CD8-positive, alpha-beta memory T cell (primary cell): ENCODE measurements around the gene FRK. TPM values are rescaled to one million over a fixed set of nuclear protein-coding genes. Genes with fewer than 3 reads are reported as not detected.

Experiments
- CTCF ChIA-PET: fragments of 350-600 bp; sonication (Branson Sonifier 250); formaldehyde crosslinking; loops from one replicate; lab custom pipeline; 2021; ENCODE audit warnings: antibody characterized with exemption; lab: Charles Lee
- POLR2A ChIA-PET: fragments of 350-600 bp; sonication (Branson Sonifier 250); formaldehyde crosslinking; loops from one replicate; lab custom pipeline; 2021; ENCODE audit warnings: antibody characterized with exemption; lab: Charles Lee
- DNase-seq, 5 donors: peaks; one replicate each; pipeline versions ENCODE4 v3.0.0 to v3.0.0-alpha.2; 2020 to 2022; ENCODE audit warnings: mixed read lengths in 1 of 5
- H3K27ac ChIP-seq: one replicate; pipeline ENCODE4 v1.7.0; 2013; ENCODE audit warnings: low read depth, mild to moderate bottlenecking, low read length, moderate library complexity
- H3K27me3 ChIP-seq: 2 replicates; pipeline ENCODE4 v1.7.0; 2013; ENCODE audit warnings: low read length, mild to moderate bottlenecking; ENCODE audit not compliant: insufficient read depth, poor library complexity, severe bottlenecking
- H3K36me3 ChIP-seq: 2 replicates; pipeline ENCODE4 v1.7.0; 2013; ENCODE audit warnings: mild to moderate bottlenecking, low read length, moderate library complexity; ENCODE audit not compliant: insufficient read depth
- H3K4me1 ChIP-seq: 2 replicates; pipeline ENCODE4 v1.7.0; 2013; ENCODE audit warnings: mild to moderate bottlenecking, low read length, moderate library complexity; ENCODE audit not compliant: insufficient read depth
- H3K4me3 ChIP-seq: 2 replicates; pipeline ENCODE4 v1.7.0; 2013; ENCODE audit warnings: mild to moderate bottlenecking, low read length
- H3K9me3 ChIP-seq: 2 replicates; pipeline ENCODE4 v1.7.0; 2013; ENCODE audit warnings: mild to moderate bottlenecking, low read length
- H3K27ac Mint-ChIP-seq, 8 donors: one replicate each; pipeline ENCODE4 v1.8.0; 2020 to 2021; ENCODE audit warnings: mixed read lengths in 8 of 8, mild to moderate bottlenecking in 6 of 8, inconsistent platforms in 3 of 8, moderate library complexity in 3 of 8
- H3K27me3 Mint-ChIP-seq, 2 donors: one replicate each; pipeline ENCODE4 v1.8.0; 2020 to 2021; ENCODE audit warnings: mixed read lengths in 2 of 2, mild to moderate bottlenecking in 1 of 2, moderate library complexity in 1 of 2
- H3K36me3 Mint-ChIP-seq, 3 donors: one replicate each; pipeline ENCODE4 v1.8.0; 2020 to 2021; ENCODE audit warnings: mixed read lengths in 3 of 3, inconsistent platforms in 1 of 3, mild to moderate bottlenecking in 1 of 3
- H3K4me1 Mint-ChIP-seq, 3 donors: one replicate each; pipeline ENCODE4 v1.8.0; 2020 to 2021; ENCODE audit warnings: mixed read lengths in 3 of 3, inconsistent platforms in 1 of 3, mild to moderate bottlenecking in 1 of 3
- H3K4me3 Mint-ChIP-seq, 7 donors: one replicate each; pipeline ENCODE4 v1.8.0; 2020 to 2021; ENCODE audit warnings: mixed read lengths in 7 of 7, mild to moderate bottlenecking in 6 of 7, moderate library complexity in 4 of 7, inconsistent platforms in 2 of 7
- H3K9me3 Mint-ChIP-seq, 5 donors: one replicate each; pipeline ENCODE4 v1.8.0; 2020 to 2022; ENCODE audit warnings: mixed read lengths in 5 of 5, mild to moderate bottlenecking in 3 of 5, moderate library complexity in 2 of 5, inconsistent platforms in 1 of 5
- polyA plus RNA-seq: library from polyadenylated mRNA; unstranded; fragments of 300-500 nt; fragmentation: Illumina TruSeq; gene quantifications from one replicate; pipeline ENCODE4 v1.2.3, GENCODE V29; 2021
- total RNA-seq, 2 experiments: library from RNA; stranded (reverse); gene quantifications; one replicate each; pipeline ENCODE4 v1.2.3, GENCODE V29; 2021

The FRK gene
- total and polyA plus RNA-seq, 3 experiments from 2014 or later, result 0.04 to 0.07 TPM; not detected in 1

GRCh38 chr6:116072368-116072767, 11.7 kb upstream of the FRK start:
- H3K27me3 ChIP-seq, result no peaks in the 10 kb centered on the region
- no peak for DNase-seq
- H3K27ac ChIP-seq, result no peak overlapping the region
- H3K4me1 ChIP-seq, result no peaks in the 10 kb centered on the region
- Mint-ChIP-seq H3K36me3 (no peaks in the 10 kb centered on the region), H3K27me3 (peaks cover 0 to 4% of the 10 kb centered on the region in 2 donors), H3K4me3 (no peak overlapping the region), H3K27ac (no peak overlapping the region), H3K9me3 (no peaks in the 10 kb centered on the region), H3K4me1 (no peaks in the 10 kb centered on the region)
- no peaks in the 10 kb centered on the region for H3K36me3 ChIP-seq
- no peaks in the 10 kb centered on the region for H3K9me3 ChIP-seq
- ChIA-PET POLR2A (no interaction called here), CTCF (no interaction called here)
- H3K4me3 ChIP-seq, result no peak overlapping the region

- no peak overlapping the region for H3K4me3 Mint-ChIP-seq
- POLR2A ChIA-PET, result no interaction called here
- H3K36me3 ChIP-seq, result no peaks in the 10 kb centered on the region
- H3K9me3 ChIP-seq, result no peaks in the 10 kb centered on the region
- DNase-seq, result no peak
- no peaks in the 10 kb centered on the region for H3K36me3 Mint-ChIP-seq
- H3K9me3 Mint-ChIP-seq, result no peaks in the 10 kb centered on the region
- H3K4me1 Mint-ChIP-seq, result no peaks in the 10 kb centered on the region
- no peak overlapping the region for H3K27ac ChIP-seq
- CTCF ChIA-PET, result no interaction called here
- H3K27me3 ChIP-seq, result no peaks in the 10 kb centered on the region
- no peaks in the 10 kb centered on the region for H3K4me1 ChIP-seq
- H3K4me3 ChIP-seq, result no peak overlapping the region
- H3K27ac Mint-ChIP-seq, result no peak overlapping the region
- peaks cover 0 to 12% of the 10 kb centered on the region in 2 donors for H3K27me3 Mint-ChIP-seq
Observed at GRCh38 chr6:116070616-116071389, 10.1 kb upstream of the FRK start.

GRCh38 chr6:116070101-116070500, 9.4 kb upstream of the FRK start:
- POLR2A ChIA-PET, result no interaction called here
- DNase-seq, result no peak
- no peak overlapping the region for H3K4me3 Mint-ChIP-seq
- H3K4me3 ChIP-seq, result no peak overlapping the region
- no peaks in the 10 kb centered on the region for H3K36me3 ChIP-seq
- no peak overlapping the region for H3K27ac ChIP-seq
- no peaks in the 10 kb centered on the region for H3K4me1 Mint-ChIP-seq
- CTCF ChIA-PET, result no interaction called here
- no peaks in the 10 kb centered on the region for H3K9me3 ChIP-seq
- no peaks in the 10 kb centered on the region for H3K36me3 Mint-ChIP-seq
- peaks cover 0 to 12% of the 10 kb centered on the region in 2 donors for H3K27me3 Mint-ChIP-seq
- H3K4me1 ChIP-seq, result no peaks in the 10 kb centered on the region
- no peak overlapping the region for H3K27ac Mint-ChIP-seq
- H3K27me3 ChIP-seq, result no peaks in the 10 kb centered on the region
- no peaks in the 10 kb centered on the region for H3K9me3 Mint-ChIP-seq

DNA sequence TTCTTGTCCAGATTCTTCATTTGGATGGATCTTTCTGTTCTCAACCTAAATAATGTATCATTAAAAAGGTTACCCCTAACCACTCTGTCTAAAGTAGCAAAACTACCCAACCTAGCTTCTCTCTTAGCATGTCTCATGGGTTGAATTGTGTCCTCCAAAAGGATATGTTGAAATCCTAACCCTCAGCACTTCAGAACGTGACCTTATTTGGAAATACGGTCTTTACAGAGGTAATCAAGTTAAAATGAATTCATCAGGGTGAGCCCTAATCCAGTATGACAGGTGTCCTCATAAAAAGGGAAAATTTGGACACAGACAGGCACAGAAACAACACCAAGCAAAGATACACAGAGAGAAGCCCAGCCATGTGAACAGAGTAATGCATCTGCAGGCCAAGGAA, 6.1 kb upstream of the FRK start:
- no peaks in the 10 kb centered on the region for H3K4me1 Mint-ChIP-seq
- ChIA-PET POLR2A (no interaction called here), CTCF (no interaction called here)
- no peaks in the 10 kb centered on the region for H3K27me3 ChIP-seq
- peaks cover 4 to 12% of the 10 kb centered on the region in 2 donors for H3K27me3 Mint-ChIP-seq
- no peak for DNase-seq
- H3K27ac Mint-ChIP-seq, result peak overlapping the region in 1 of 8 donors; percentile 1
- H3K4me3 Mint-ChIP-seq, result no peak overlapping the region
- no peaks in the 10 kb centered on the region for H3K9me3 Mint-ChIP-seq
- no peak overlapping the region for H3K27ac ChIP-seq
- H3K36me3 ChIP-seq, result no peaks in the 10 kb centered on the region
- H3K36me3 Mint-ChIP-seq, result no peaks in the 10 kb centered on the region
- no peak overlapping the region for H3K4me3 ChIP-seq
- no peaks in the 10 kb centered on the region for H3K9me3 ChIP-seq
- no peaks in the 10 kb centered on the region for H3K4me1 ChIP-seq

DNA sequence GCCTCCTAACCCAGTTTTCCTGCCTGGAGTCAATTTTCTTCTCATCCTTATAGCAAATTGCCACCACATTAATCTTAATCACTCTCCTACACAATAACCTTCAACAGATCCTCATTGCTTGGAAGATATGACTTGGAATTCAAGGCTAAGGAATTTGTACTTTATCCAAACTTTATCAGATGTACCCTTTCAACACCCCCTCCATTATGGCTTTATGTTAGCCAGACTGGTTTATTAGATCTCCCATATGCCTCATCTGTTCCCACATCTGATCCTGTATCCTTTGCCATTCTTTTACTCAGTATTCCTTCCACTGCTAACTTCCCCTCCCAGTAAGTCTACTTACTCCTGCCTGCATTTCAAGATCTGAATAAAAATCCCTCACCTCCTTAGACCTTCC, 4.0 kb upstream of the FRK start:
- ChIA-PET POLR2A (no interaction called here), CTCF (no interaction called here)
- H3K9me3 Mint-ChIP-seq, result no peaks in the 10 kb centered on the region
- Histone ChIP-seq H3K4me3 (no peak overlapping the region), H3K27me3 (no peaks in the 10 kb centered on the region), H3K27ac (no peak overlapping the region), H3K9me3 (no peaks in the 10 kb centered on the region), H3K36me3 (no peaks in the 10 kb centered on the region), H3K4me1 (no peaks in the 10 kb centered on the region)
- no peaks in the 10 kb centered on the region for H3K4me1 Mint-ChIP-seq
- DNase-seq, result no peak
- no peak overlapping the region for H3K4me3 Mint-ChIP-seq
- peaks cover 6 to 15% of the 10 kb centered on the region in 2 donors for H3K27me3 Mint-ChIP-seq
- H3K27ac Mint-ChIP-seq, result no peak overlapping the region
- H3K36me3 Mint-ChIP-seq, result no peaks in the 10 kb centered on the region

GRCh38 chr6:116062496-116062895, 1.8 kb upstream of the FRK start:
- H3K4me1 ChIP-seq, result no peaks in the 10 kb centered on the region
- H3K27ac ChIP-seq, result no peak overlapping the region
- ChIA-PET CTCF (interaction anchor here (0.7 kb wide), 1 partner anchor 34 kb away, joined by 5 read pairs; no protein-coding TSS in a partner anchor), POLR2A (no interaction called here)
- H3K27me3 ChIP-seq, result no peaks in the 10 kb centered on the region
- Mint-ChIP-seq H3K4me1 (no peaks in the 10 kb centered on the region), H3K4me3 (no peak overlapping the region), H3K36me3 (no peaks in the 10 kb centered on the region), H3K27me3 (peaks cover 6 to 20% of the 10 kb centered on the region in 2 donors), H3K27ac (no peak overlapping the region), H3K9me3 (no peaks in the 10 kb centered on the region)
- H3K4me3 ChIP-seq, result no peak overlapping the region
- no peaks in the 10 kb centered on the region for H3K9me3 ChIP-seq
- DNase-seq, result no peak
- H3K36me3 ChIP-seq, result no peaks in the 10 kb centered on the region

GRCh38 chr6:116059713-116060571, 749 bp downstream of the FRK start:
- Histone ChIP-seq H3K4me1 (no peaks in the 10 kb centered on the region), H3K27me3 (no peaks in the 10 kb centered on the region), H3K9me3 (no peaks in the 10 kb centered on the region), H3K36me3 (no peaks in the 10 kb centered on the region), H3K4me3 (no peak overlapping the region), H3K27ac (no peak overlapping the region)
- H3K4me3 Mint-ChIP-seq, result no peak overlapping the region
- no peak for DNase-seq
- no peaks in the 10 kb centered on the region for H3K9me3 Mint-ChIP-seq
- peaks cover 7 to 15% of the 10 kb centered on the region in 2 donors for H3K27me3 Mint-ChIP-seq
- no peak overlapping the region for H3K27ac Mint-ChIP-seq
- CTCF ChIA-PET, result no interaction called here
- POLR2A ChIA-PET, result no interaction called here
- no peaks in the 10 kb centered on the region for H3K36me3 Mint-ChIP-seq
- H3K4me1 Mint-ChIP-seq, result no peaks in the 10 kb centered on the region

- Mint-ChIP-seq H3K9me3 (no peaks in the 10 kb centered on the region), H3K27me3 (peaks cover 4 to 15% of the 10 kb centered on the region in 2 donors), H3K36me3 (no peaks in the 10 kb centered on the region), H3K4me1 (no peaks in the 10 kb centered on the region), H3K27ac (no peak overlapping the region), H3K4me3 (no peak overlapping the region)
- CTCF ChIA-PET, result no interaction called here
- Histone ChIP-seq H3K36me3 (no peaks in the 10 kb centered on the region), H3K27me3 (no peaks in the 10 kb centered on the region), H3K9me3 (no peaks in the 10 kb centered on the region), H3K4me1 (no peaks in the 10 kb centered on the region), H3K4me3 (no peak overlapping the region), H3K27ac (no peak overlapping the region)
- POLR2A ChIA-PET, result no interaction called here
- no peak for DNase-seq
Observed at GRCh38 chr6:116057766-116058165, 2.9 kb downstream of the FRK start.
